Right atrium auricular region (tissue), 2 donors: ENCODE measurements around the gene MAP1LC3B. TPM values are rescaled to one million over a fixed set of nuclear protein-coding genes. Genes with fewer than 3 reads are reported as not detected.
A peak's percentile ranks its signal among the peaks of the same experiment; 100 is the strongest.

ENCODE experiments used
- DNase-seq: peaks from one replicate; pipeline ENCODE4 v3.0.0-alpha.2; 2019; ENCODE audit warnings: low spot score
- H3K27ac ChIP-seq, 2 donors: fragments of 200-600 bp; sonication (generic); 1 replicate in 1 of 2; 2 replicates in 1 of 2; pipeline ENCODE4 v1.5.1; 2016 to 2019
- H3K27me3 ChIP-seq, 2 donors: fragments of 200-600 bp; sonication (generic); one replicate each; pipeline versions ENCODE4 v1.5.1 to v1.6.0; 2017 to 2019
- H3K36me3 ChIP-seq: fragments of 200-600 bp; sonication (generic); one replicate; pipeline ENCODE4 v1.5.1; 2016
- H3K4me1 ChIP-seq, 2 donors: fragments of 200-600 bp; sonication (generic); one replicate each; pipeline versions ENCODE4 v1.5.1 to v1.6.0; 2017 to 2019
- H3K4me3 ChIP-seq, 2 donors: fragments of 200-600 bp; sonication (generic); 1 replicate in 1 of 2; 2 replicates in 1 of 2; pipeline ENCODE4 v1.5.1; 2017 to 2019; ENCODE audit warnings: mild to moderate bottlenecking in 1 of 2, moderate library complexity in 1 of 2
- H3K9me3 ChIP-seq, 2 donors: fragments of 200-600 bp; sonication (generic); one replicate each; pipeline ENCODE4 v1.5.1; 2019
- CTCF ChIP-seq, 2 donors: fragments of 200-600 bp; sonication (generic); IDR thresholded peaks; one replicate each; pipeline ENCODE4 v1.5.1; 2019; ENCODE audit warnings: antibody characterized with exemption in 2 of 2
- total RNA-seq, 2 donors: library from RNA; depleted of rRNA; stranded (reverse); fragments of >200 nt; gene quantifications; one replicate each; pipeline ENCODE4 v1.1.0, GENCODE V29; 2016

The MAP1LC3B gene
- total RNA-seq, 2 donors from 2014 or later, result 57.5 to 83.0 TPM

GRCh38 chr16:87432330-87432915 lies 40.3 kb downstream of the MAP1LC3B start:
- H3K9me3 ChIP-seq, result no peaks in the 10 kb centered on the region
- DNase-seq, result no peak
- no peak overlapping the region for H3K27ac ChIP-seq
- peaks cover 0 to 29% of the 10 kb centered on the region in 2 donors for H3K4me1 ChIP-seq
- H3K36me3 ChIP-seq, result peaks cover 9% of the 10 kb centered on the region
- TF ChIP-seq CTCF (IDR thresholded peaks at IDR 0.05), result no peak
- H3K4me3 ChIP-seq, result no peak overlapping the region
- no peaks in the 10 kb centered on the region for H3K27me3 ChIP-seq

- Histone ChIP-seq H3K27me3 (no peaks in the 10 kb centered on the region), H3K4me1 (peaks cover 0 to 29% of the 10 kb centered on the region in 2 donors), H3K27ac (no peak overlapping the region), H3K9me3 (no peaks in the 10 kb centered on the region), H3K36me3 (peaks cover 4% of the 10 kb centered on the region), H3K4me3 (no peak overlapping the region)
- TF ChIP-seq CTCF (IDR thresholded peaks at IDR 0.05), result no peak
- no peak for DNase-seq
Observed at GRCh38 chr16:87434146-87434667, 42.1 kb downstream of the MAP1LC3B start.

- no peak for DNase-seq
- H3K27me3 ChIP-seq, result no peaks in the 10 kb centered on the region
- peak overlapping the region in 1 of 2 donors; percentile 23 for H3K4me3 ChIP-seq
- peaks cover 0 to 29% of the 10 kb centered on the region in 2 donors for H3K4me1 ChIP-seq
- TF ChIP-seq CTCF (IDR thresholded peaks at IDR 0.05), result no peak
- no peaks in the 10 kb centered on the region for H3K9me3 ChIP-seq
- peak overlapping the region; percentile 71 to 74 for H3K27ac ChIP-seq
- no peaks in the 10 kb centered on the region for H3K36me3 ChIP-seq
Observed at GRCh38 chr16:87435372-87436224, 43.5 kb downstream of the MAP1LC3B start.

DNA sequence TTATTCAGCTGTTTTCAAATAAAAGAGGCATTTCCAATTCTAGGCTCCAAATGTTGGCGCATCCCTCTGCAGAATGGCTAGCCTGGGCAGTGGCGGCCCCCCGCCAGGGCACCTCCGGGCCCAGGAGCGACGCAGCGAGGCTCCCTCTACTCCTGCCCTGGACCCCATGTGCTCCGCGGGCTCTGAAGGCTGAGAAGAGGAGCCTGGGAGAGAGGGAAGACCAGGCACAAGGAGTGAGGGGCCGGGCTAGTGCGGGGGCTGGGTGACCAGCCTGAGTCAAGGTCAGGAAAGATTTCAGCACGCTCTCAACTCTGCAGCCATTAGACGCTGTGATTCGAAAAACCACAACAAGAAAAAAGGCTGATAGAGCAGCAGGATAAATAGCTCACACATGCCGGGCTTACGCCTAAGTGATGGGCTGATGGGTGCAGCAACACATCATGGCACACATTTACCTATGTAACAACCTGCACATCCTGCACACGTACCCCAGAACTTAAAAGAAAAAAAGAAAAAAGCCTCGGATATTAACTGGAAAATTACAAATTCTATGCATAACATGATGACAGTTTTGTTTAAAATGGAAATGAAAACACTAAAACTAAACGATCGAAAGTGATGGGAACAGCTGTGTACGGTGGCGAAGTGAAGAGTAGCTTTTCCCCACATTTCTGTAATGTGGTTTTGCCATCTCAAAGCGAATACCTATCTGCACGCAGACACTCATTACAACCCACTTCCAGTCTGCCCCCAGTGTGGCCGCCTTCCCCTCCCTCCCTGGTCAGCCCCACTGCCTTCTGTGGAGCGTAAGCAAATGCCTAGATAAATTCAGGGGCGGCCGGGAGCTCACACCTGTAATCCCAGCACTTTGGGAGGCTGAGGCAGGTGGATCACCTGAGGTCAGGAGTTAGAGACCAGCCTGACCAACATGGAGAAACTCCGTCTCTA lies 44.4 kb downstream of the MAP1LC3B start:
- Histone ChIP-seq H3K27ac (peak overlapping the region; percentile 71 to 74), H3K27me3 (no peaks in the 10 kb centered on the region), H3K36me3 (no peaks in the 10 kb centered on the region), H3K9me3 (no peaks in the 10 kb centered on the region), H3K4me1 (peaks cover 0 to 29% of the 10 kb centered on the region in 2 donors), H3K4me3 (peak overlapping the region in 1 of 2 donors; percentile 23)
- DNase-seq, result no peak
- no peak for TF ChIP-seq CTCF (IDR thresholded peaks at IDR 0.05)

DNA sequence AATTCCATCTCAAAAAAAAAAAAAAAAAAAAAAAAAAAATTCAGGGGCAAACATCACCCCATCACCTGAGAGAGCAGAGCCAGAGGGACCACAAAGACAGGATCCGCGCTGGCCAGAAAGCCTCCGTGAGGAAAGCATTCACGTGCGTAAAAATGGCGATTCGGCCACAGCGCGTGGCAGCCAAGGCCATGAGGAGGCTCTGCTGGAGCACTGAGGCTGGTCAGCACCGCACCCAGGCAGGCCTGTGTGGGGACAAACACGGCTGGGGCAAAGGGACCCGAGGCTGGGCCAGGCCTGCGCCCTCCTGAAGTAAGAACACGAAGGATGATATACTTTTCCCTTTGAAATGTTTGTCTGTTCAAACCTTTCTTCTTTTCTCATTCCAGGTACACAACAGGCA lies 45.2 kb downstream of the MAP1LC3B start:
- no peak for TF ChIP-seq CTCF (IDR thresholded peaks at IDR 0.05)
- H3K36me3 ChIP-seq, result no peaks in the 10 kb centered on the region
- H3K4me1 ChIP-seq, result peaks cover 0 to 21% of the 10 kb centered on the region in 2 donors
- H3K27me3 ChIP-seq, result no peaks in the 10 kb centered on the region
- no peak overlapping the region for H3K4me3 ChIP-seq
- H3K27ac ChIP-seq, result peak overlapping the region in 1 of 2 donors; percentile 13
- no peaks in the 10 kb centered on the region for H3K9me3 ChIP-seq
- DNase-seq, result no peak
